Kidney (tissue), 14 donors: ENCODE measurements around the gene ELMO2. TPM values are rescaled to one million over a fixed set of nuclear protein-coding genes. Genes with fewer than 3 reads are reported as not detected.

Experiments used
- DNase-seq, 5 donors: peaks; one replicate each; pipeline ENCODE4 v3.0.0-alpha.2; 2013 to 2020
- FAIRE-seq: peaks from 2 replicates; lab custom pipeline; 2012; peaks lifted over from hg19 to GRCh38; lab: Jason Lieb, UNC
- H3K27ac ChIP-seq, 2 donors: one replicate each; pipeline ENCODE4 v1.7.0; 2013; ENCODE audit warnings: low read depth in 2 of 2, low read length in 2 of 2, inconsistent platforms in 1 of 2
- H3K27me3 ChIP-seq: one replicate; pipeline ENCODE4 v1.7.1; 2013; ENCODE audit warnings: low read length, inconsistent platforms; ENCODE audit not compliant: control insufficient read depth, insufficient read depth
- H3K36me3 ChIP-seq, 3 donors: one replicate each; pipeline versions ENCODE4 v1.7.0 to v1.7.1; 2013; ENCODE audit warnings: low read length in 3 of 3, control low read depth in 1 of 3, inconsistent platforms in 1 of 3; ENCODE audit not compliant: insufficient read depth in 3 of 3, control insufficient read depth in 2 of 3
- H3K4me1 ChIP-seq, 3 donors: one replicate each; pipeline versions ENCODE4 v1.7.0 to v1.7.1; 2013; ENCODE audit warnings: low read length in 3 of 3, inconsistent platforms in 1 of 3, low read depth in 1 of 3; ENCODE audit not compliant: control insufficient read depth in 2 of 3, insufficient read depth in 2 of 3
- H3K4me3 ChIP-seq, 3 donors: one replicate each; pipeline versions ENCODE4 v1.7.0 to v1.8.1; 2013; ENCODE audit warnings: low read length in 3 of 3, control low read depth in 1 of 3, inconsistent platforms in 1 of 3
- H3K9ac ChIP-seq, 3 donors: one replicate each; pipeline versions ENCODE4 v1.7.0 to v1.7.1; 2013; ENCODE audit warnings: low read length in 3 of 3, control low read depth in 1 of 3, inconsistent platforms in 1 of 3
- H3K9me3 ChIP-seq, 3 donors: one replicate each; pipeline versions ENCODE4 v1.7.0 to v1.7.1; 2013; ENCODE audit warnings: low read length in 3 of 3, control low read depth in 1 of 3, inconsistent platforms in 1 of 3; ENCODE audit not compliant: control insufficient read depth in 2 of 3, insufficient read depth in 1 of 3
- CTCF ChIP-seq: IDR thresholded peaks from 3 replicates; pipeline ENCODE4 v1.5.1; 2012; ENCODE audit warnings: mild to moderate bottlenecking, moderate library complexity, borderline replicate concordance; ENCODE audit not compliant: insufficient read depth; ENCODE audit errors: extremely low read depth
- intact Hi-C: fragments of 100-400 bp; cut with DNase I; formaldehyde crosslinking; loops from one replicate; pipeline ENCODE4 v1.11.1; 2022
- polyA plus RNA-seq: library from polyadenylated mRNA; stranded (reverse); fragments of 350-450 nt; fragmentation: Illumina TruSeq; extraction: RNeasy Lipid Tissue Mini Kit (QIAGEN cat#74804); gene quantifications from one replicate; pipeline ENCODE4 v1.2.3, GENCODE V29; 2014; ENCODE audit warnings: low read depth, low replicate concordance; ENCODE audit not compliant: insufficient read depth
- total RNA-seq: library from RNA; stranded (reverse); fragmentation: NEBNext Ultra II Directional; extraction: Animal tissue kit (Norgen Biotek cat#: 25700); gene quantifications from one replicate; pipeline ENCODE4 v1.2.1, GENCODE V29; 2021
- donor health status: control.
- donor health status: control.
- donor health status: control.
- donor health status: control.
- donor health status: control.
- donor health status: DM: yes; HTN: yes; CAD: no.
- donor health status: Normal renal cell carcinoma (clear cell type).

Gene ELMO2
- total and polyA plus RNA-seq, 2 donors from 2014 or later: 21.0 to 43.0 TPM

GRCh38 chr20:46361811-46362210, 44.6 kb downstream of the ELMO2 start:
- Histone ChIP-seq H3K27ac (no peak overlapping the region), H3K4me3 (no peak overlapping the region), H3K4me1 (peaks cover 3 to 33% (median 10%) of the 10 kb centered on the region in 3 donors), H3K9me3 (no peaks in the 10 kb centered on the region), H3K27me3 (no peaks in the 10 kb centered on the region), H3K9ac (no peak overlapping the region), H3K36me3 (peaks cover 2 to 11% (median 7%) of the 10 kb centered on the region in 3 donors)
- intact Hi-C loops: no loop called here
- FAIRE-seq (no peak), DNase-seq (no peak)
- TF ChIP-seq CTCF: no peak

DNA sequence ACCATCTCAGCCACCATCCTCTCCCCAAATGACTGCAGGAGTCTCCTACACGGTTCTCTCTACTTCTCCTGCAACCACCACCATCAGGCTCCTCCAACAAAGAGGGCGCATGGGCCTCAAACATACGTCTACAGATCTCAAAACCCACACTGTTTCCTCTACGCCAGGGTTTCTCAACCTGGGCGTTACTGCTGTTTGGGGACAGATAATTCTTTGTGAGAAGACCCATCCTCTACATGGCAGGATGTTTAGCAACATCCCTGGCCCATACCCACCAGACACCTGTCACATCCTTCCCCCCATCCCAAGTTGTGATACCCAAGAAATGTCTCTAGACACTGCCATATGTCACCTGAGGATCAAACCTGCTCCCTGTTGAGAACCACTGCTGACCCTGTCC, 45.0 kb downstream of the ELMO2 start:
- intact Hi-C loops: no loop called here
- H3K4me3 ChIP-seq: no peak overlapping the region
- no peak for TF ChIP-seq CTCF

DNA sequence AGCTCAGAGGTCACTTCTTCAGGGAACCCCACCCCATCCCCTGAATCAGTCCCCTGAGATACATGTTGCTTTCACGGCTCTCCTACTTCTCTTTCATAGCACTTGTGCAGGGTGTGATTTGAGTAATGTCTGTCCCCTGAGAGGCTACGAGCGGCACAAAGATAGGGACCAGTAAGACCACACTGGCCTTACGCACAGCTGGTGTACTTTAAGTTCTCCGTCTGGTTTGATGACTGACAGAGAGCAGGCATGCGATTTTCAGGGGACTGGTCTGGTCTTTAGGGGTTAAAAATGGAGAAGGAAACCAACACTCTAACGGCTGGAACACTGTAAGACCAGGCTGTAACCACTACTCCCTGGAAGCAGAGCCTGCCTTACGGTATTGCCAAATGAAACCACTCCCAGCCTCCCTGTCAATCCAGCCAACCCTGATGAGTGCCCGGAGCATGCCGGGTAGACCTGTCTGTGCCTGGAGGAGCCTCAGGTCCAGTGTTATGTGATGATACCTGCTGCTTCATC, 47.1 kb downstream of the ELMO2 start:
- Histone ChIP-seq H3K4me1 (peaks cover 3 to 29% (median 9%) of the 10 kb centered on the region in 3 donors), H3K4me3 (no peak overlapping the region), H3K27ac (no peak overlapping the region), H3K36me3 (peaks cover 0 to 5% (median 4%) of the 10 kb centered on the region in 3 donors), H3K27me3 (no peaks in the 10 kb centered on the region), H3K9ac (no peak overlapping the region), H3K9me3 (no peaks in the 10 kb centered on the region)
- TF ChIP-seq CTCF: no peak
- intact Hi-C loops: no loop called here
- DNase-seq (no peak), FAIRE-seq (no peak)

More for the DNA sequence above, 45.0 kb downstream of the ELMO2 start:
- Histone ChIP-seq H3K36me3 (peaks cover 2 to 10% (median 3%) of the 10 kb centered on the region in 3 donors), H3K4me1 (peaks cover 3 to 35% (median 15%) of the 10 kb centered on the region in 3 donors), H3K9me3 (no peaks in the 10 kb centered on the region), H3K27me3 (no peaks in the 10 kb centered on the region), H3K27ac (no peak overlapping the region), H3K9ac (no peak overlapping the region)
- DNase-seq: no peak
- no peak for FAIRE-seq
